ENCODE data around the gene XIRP2.

GRCh38 chr2:167144179-167144898, 256.1 kb downstream of the XIRP2 start:
- TF ChIP-seq POLR2A (IDR thresholded peaks at IDR 0.05; ENCODE audit: low read depth, low read length) (no peak), POLR2AphosphoS5 (IDR thresholded peaks at IDR 0.05; ENCODE audit: low read depth, low read length) (no peak), TAF1 (IDR thresholded peaks at IDR 0.05; ENCODE audit: low read depth, low read length) (no peak), SPI1 (IDR thresholded peaks at IDR 0.05; ENCODE audit: low read depth, low read length) (no peak)

Data from GM12891 (cell line).